ENCODE results near the gene MAP3K13. TPM values are rescaled to one million over a fixed set of nuclear protein-coding genes. Genes with fewer than 3 reads are reported as not detected.
A peak's percentile ranks its signal among the peaks of the same experiment; 100 is the strongest.

MAP3K13 gene, protein sequence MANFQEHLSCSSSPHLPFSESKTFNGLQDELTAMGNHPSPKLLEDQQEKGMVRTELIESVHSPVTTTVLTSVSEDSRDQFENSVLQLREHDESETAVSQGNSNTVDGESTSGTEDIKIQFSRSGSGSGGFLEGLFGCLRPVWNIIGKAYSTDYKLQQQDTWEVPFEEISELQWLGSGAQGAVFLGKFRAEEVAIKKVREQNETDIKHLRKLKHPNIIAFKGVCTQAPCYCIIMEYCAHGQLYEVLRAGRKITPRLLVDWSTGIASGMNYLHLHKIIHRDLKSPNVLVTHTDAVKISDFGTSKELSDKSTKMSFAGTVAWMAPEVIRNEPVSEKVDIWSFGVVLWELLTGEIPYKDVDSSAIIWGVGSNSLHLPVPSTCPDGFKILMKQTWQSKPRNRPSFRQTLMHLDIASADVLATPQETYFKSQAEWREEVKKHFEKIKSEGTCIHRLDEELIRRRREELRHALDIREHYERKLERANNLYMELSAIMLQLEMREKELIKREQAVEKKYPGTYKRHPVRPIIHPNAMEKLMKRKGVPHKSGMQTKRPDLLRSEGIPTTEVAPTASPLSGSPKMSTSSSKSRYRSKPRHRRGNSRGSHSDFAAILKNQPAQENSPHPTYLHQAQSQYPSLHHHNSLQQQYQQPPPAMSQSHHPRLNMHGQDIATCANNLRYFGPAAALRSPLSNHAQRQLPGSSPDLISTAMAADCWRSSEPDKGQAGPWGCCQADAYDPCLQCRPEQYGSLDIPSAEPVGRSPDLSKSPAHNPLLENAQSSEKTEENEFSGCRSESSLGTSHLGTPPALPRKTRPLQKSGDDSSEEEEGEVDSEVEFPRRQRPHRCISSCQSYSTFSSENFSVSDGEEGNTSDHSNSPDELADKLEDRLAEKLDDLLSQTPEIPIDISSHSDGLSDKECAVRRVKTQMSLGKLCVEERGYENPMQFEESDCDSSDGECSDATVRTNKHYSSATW
- total RNA-seq (1 to 10 TPM; 5.0 to 7.6 (median 6.9) TPM), polyA plus RNA-seq (1 to 10 TPM; 2.6 to 4.3 (median 2.7) TPM)
- long read RNA-seq, donor 1: 0 reads
- long read RNA-seq, donor 2, partial matches to known transcripts: 0 of 4 reads
- long read RNA-seq, donor 2, other reads (novel, unspliced or antisense): 0 of 4 reads

DNA sequence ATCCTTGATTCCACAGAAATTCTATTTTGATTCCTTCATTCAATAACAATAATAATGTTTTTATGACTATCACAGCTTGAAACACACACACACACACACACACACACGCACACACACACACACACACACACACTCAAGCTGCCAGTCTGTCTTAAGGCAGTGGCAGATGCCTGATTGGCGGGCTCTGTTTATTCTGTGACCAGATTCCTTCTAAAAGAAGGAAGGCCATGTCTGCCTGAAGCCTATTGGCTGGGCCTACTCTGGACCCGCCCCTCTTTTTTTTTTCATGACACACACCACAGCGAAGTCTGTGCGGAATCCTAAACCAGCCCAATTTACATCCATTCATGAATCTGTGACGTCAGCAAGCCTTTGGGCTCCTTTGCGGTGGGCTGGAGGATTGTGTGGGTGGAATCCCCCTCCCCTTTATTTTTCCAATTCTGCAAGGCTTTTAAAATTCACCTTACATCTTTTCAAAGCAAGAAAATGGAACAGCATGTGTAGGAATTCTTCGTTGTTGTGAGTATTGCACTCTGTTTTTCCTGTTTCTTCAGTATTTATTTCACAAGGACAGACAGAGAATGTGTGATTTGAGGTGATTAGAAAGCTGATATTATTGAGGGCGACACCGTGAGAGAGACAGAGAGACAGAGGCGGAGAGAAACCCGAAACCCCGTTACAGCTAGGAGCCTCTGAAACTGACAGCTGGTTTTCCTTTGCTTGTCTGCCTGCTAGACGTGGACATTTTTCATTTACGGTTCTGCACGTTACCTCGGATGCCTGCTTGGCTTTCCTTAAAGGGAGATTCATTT is at the start of gene MAP3K13:
TSS of gene MAP3K13 (plus strand) at position 287 of the 812 bp plus-strand sequence. CDS start 65,446 bp downstream, outside the sequence.
- H3K4me3 ChIP-seq: peak within 1 kb of the TSS; percentile 70
- H3K27me3 ChIP-seq (ENCODE audit: insufficient read depth in 3 of 3, low read length in 2 of 3): no peaks in the 10 kb centered on the region
- H3K4me1 ChIP-seq: no peaks in the 10 kb centered on the region
- TF ChIP-seq, protein P1, sequence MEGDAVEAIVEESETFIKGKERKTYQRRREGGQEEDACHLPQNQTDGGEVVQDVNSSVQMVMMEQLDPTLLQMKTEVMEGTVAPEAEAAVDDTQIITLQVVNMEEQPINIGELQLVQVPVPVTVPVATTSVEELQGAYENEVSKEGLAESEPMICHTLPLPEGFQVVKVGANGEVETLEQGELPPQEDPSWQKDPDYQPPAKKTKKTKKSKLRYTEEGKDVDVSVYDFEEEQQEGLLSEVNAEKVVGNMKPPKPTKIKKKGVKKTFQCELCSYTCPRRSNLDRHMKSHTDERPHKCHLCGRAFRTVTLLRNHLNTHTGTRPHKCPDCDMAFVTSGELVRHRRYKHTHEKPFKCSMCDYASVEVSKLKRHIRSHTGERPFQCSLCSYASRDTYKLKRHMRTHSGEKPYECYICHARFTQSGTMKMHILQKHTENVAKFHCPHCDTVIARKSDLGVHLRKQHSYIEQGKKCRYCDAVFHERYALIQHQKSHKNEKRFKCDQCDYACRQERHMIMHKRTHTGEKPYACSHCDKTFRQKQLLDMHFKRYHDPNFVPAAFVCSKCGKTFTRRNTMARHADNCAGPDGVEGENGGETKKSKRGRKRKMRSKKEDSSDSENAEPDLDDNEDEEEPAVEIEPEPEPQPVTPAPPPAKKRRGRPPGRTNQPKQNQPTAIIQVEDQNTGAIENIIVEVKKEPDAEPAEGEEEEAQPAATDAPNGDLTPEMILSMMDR (IDR thresholded peaks at IDR 0.05): no peak
- no peaks in the 10 kb centered on the region for H3K9me3 ChIP-seq
- intact Hi-C loops (cut with DNase I): loop anchor here in 1 of 2 donors (5.0 kb wide), 1 partner anchor 134 kb away; the partner anchor contains the start of gene TMEM41A
- WGBS, 3 donors: 0 to 2% (median 1%) methylated on average over 17 of the region's 17 CpGs
- ATAC-seq (peak; percentile 98 to 99 (median 99)), DNase-seq (peak; percentile 71 to 81)
- peak within 1 kb of the TSS; percentile 72 for H3K27ac ChIP-seq
- H3K36me3 ChIP-seq (ENCODE audit: insufficient read depth in 1 of 2, low read depth in 1 of 2): no peaks in the 10 kb centered on the region

DNA sequence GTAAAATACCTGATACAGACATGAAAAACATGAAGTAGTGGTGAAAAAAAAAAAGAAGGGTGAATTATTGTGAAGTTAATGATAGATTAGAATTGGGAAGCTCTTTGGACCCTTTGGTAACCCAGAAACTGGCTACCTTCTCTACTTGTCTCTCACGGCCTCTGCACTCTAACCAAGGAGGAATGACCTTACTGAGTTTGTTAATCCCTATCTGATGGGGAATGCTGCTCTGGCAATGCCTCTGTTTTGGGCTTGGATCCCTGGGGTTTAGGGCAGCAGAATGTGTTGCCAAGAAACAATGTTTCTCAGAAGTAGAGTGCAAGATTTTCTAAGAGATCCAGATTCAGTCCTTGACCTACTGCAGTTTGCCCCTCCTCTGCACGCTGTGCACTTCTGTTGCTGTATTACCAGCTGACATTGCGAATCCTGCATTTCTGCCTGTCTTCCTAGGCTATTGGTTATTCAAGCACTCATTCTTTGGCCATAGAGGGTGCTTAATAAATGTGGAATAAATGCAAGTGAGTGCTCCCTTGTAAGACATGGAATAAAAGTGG is 49.2 kb upstream of the MAP3K13 start:
- H3K4me3 ChIP-seq: no peak overlapping the region

DNA sequence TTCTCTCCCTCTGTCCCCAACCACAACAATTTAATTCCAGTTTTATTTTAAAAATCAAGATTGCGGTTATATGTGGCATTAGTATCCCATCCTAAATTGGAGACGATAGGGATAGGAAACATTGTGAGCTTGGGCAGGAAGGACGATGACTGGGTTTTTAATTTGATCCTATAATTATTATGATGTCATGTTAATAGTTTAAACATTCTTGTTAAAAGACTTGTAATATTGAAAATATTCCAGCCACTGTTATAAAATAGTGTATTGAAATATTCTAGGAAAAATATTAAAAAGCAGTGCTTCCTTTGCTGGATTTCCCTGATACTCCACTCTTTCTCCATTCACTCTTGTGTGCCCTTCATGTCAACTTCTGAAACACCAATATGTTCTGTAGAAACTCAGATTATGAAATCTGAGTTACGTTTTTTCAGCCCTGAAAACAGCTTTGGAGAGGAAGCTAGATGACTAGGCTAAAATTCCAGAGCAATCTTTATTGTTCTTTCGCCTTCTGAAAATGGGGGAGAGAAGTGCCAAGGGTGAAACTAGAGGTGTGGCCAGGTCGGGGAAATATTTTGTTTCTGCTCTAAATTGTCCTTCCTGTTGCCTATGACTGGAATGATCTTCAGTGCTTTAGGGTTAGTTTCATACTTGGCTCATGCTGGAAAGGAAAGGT is 46.1 kb upstream of the MAP3K13 start:
- H3K4me1 ChIP-seq: no peaks in the 10 kb centered on the region
- no peak overlapping the region for H3K4me3 ChIP-seq
- H3K36me3 ChIP-seq (ENCODE audit: insufficient read depth in 1 of 2, low read depth in 1 of 2): no peaks in the 10 kb centered on the region
- DNase-seq: no peak
- no peaks in the 10 kb centered on the region for H3K9me3 ChIP-seq
- intact Hi-C loops (cut with DNase I): no loop called here
- 71 to 75% (median 74%) methylated on average over 6 of the region's 6 CpGs for WGBS, 3 donors
- ATAC-seq: no peak
- H3K27me3 ChIP-seq (ENCODE audit: insufficient read depth in 3 of 3, low read length in 2 of 3): no peaks in the 10 kb centered on the region
- TF ChIP-seq, protein P1 (IDR thresholded peaks at IDR 0.05): no peak
- no peak overlapping the region for H3K27ac ChIP-seq

More for the DNA sequence above, 49.2 kb upstream of the MAP3K13 start:
- TF ChIP-seq, protein P1 (IDR thresholded peaks at IDR 0.05): no peak
- no peak for ATAC-seq
- no peak for DNase-seq
- intact Hi-C loops (cut with DNase I): no loop called here
- peaks cover 7% of the 10 kb centered on the region for H3K9me3 ChIP-seq
- no peaks in the 10 kb centered on the region for H3K27me3 ChIP-seq (ENCODE audit: insufficient read depth in 3 of 3, low read length in 2 of 3)
- no peaks in the 10 kb centered on the region for H3K4me1 ChIP-seq
- WGBS, 3 donors: 43 to 76% (median 50%) methylated on average over 3 of the region's 3 CpGs
- no peaks in the 10 kb centered on the region for H3K36me3 ChIP-seq (ENCODE audit: insufficient read depth in 1 of 2, low read depth in 1 of 2)
- H3K27ac ChIP-seq: no peak overlapping the region

Measured in psoas muscle (tissue), 8 donors.